AG10803 (cell line): ENCODE data around the gene SPAG8.

ENCODE experiments used
- DNase-seq: peaks from one replicate; pipeline ENCODE4 v3.0.0; 2010; ENCODE audit warnings: low read depth
- H3K4me3 ChIP-seq: 2 replicates; pipeline ENCODE4 v1.5.1; 2011; ENCODE audit warnings: mild to moderate bottlenecking, low read length, control low read depth
- CTCF ChIP-seq: conservative IDR thresholded peaks from 2 replicates; pipeline ENCODE4 v1.5.1; 2011; ENCODE audit warnings: mild to moderate bottlenecking, low read length, control low read depth, inconsistent platforms

The SPAG8 gene

GRCh38 chr9:35816708-35817107 is 4.6 kb upstream of the SPAG8 start:
- TF ChIP-seq CTCF = 0 out of 2 replicates have a peak, but pooled peaks have one; percentile 4
- H3K4me3 ChIP-seq = no peak overlapping the region
- DNase-seq = no peak

- DNase-seq = peak; percentile 99
- TF ChIP-seq CTCF = no peak
- H3K4me3 ChIP-seq = peak within 1 kb of the TSS; percentile 85
Observed at GRCh38 chr9:35814841-35815543, 2.9 kb upstream of the SPAG8 start, which contains the start of gene HINT2. TSS of gene HINT2 (minus strand) at chr9:35815042. CDS start at chr9:35814979, 63 bp downstream.

DNA sequence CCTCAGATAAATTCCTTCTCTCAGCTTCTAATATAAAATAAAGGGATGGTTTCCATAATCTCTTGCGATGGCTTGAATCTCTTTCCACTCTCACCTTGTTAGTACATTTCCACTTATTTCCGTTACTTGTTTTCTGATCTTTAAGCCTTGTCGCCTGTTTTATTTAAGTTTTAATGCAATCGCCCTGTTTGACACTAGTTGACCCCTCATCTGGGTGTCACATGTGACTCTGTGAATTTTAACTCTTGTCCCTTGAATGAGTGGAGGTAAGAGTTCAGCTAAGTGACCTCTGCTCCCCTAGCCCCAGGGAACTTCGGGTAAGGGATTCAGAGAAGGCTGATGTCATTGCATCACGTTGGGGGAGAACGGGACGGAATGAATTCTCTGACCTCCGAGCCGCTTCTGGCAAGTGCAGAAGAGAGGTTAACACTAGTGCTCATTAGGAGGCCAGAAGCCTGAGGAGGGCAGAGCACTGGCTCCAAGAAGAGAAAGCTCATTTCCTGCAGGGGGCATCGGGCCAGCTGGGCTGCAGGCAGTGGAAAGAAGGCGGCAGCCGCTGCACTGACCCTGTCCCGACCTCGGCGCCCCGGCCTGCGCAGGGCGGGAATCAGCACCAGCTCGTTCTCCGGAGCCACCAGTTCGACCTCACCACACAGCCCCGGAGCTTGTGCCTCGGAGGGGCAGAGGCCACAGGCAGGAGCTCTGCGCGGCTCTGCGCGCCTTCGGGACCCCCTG is 2.2 kb upstream of the SPAG8 start:
- DNase-seq = peak; percentile 67
- H3K4me3 ChIP-seq = peak overlapping the region; percentile 85
- TF ChIP-seq CTCF = peak; percentile 47

DNA sequence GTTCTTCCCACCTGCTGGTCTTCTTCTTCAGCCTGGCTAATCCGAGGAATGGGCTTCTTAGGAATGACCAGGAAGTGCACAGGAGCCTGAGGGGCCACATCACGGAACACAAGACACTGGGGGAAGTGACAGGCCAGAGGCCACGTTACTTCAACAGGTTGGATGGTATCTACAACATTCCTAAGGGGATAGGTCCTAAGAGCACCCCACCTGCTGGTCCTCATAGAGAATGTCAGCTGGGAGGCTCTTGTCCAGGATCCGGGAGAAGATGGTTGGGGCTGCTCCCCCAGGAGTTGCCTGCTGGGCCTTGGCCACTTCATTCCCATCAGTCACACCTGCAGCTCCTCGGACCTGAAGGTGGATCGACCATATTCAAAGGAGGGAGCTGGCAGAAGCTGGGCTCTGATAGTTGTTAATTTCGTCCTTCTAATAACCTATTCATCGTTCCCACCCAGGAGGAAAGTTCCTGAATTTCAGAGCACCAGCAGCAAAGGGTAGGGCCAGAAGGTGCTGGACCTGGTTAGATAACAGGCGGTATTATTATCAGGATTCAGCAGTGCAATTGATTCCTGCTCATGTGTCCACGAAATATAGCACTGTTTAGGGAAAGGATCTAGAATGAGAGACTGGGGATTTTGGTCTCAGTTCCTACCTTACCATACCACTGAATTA is 1.5 kb upstream of the SPAG8 start:
- H3K4me3 ChIP-seq = no peak overlapping the region
- DNase-seq = peak; percentile 32
- peak; percentile 45 for TF ChIP-seq CTCF

GRCh38 chr9:35811381-35812024 is 559 bp downstream of the SPAG8 start:
- DNase-seq = no peak
- H3K4me3 ChIP-seq = peak overlapping the region; percentile 72
- no peak for TF ChIP-seq CTCF

DNA sequence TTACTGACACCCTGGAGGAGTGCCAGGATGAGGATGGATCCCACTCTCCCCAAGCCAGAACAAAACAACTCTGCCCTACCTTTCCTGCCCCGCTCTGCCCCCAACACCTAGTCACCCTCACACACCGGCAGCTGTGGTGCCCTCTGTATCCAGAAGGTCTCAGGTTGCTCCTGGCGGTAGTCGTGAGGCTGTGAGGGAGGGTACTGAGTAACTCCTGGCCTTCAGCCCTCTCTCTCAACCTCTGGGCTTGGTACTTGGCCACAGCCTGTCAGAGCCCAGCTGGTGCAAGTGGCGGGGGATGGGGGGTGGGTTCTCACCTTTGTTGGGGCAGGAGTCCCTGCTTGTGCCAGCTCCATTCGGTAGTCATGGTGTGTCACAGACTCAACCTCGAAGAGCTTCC is 1.9 kb downstream of the SPAG8 start:
- DNase-seq = no peak
- no peak overlapping the region for H3K4me3 ChIP-seq
- TF ChIP-seq CTCF = no peak
